ENCODE results near the gene NKX2-3.

The NKX2-3 gene

GRCh38 chr10:99522470-99523250, 10.1 kb upstream of the NKX2-3 start:
- Histone ChIP-seq H3K4me3 (ENCODE audit: low read depth, low read length) (no peak overlapping the region), H3K27ac (ENCODE audit: low read depth, low read length) (peak overlapping the region; percentile 80), H2BK12ac (ENCODE audit: low read length) (peak overlapping the region; percentile 79), H4K91ac (ENCODE audit: low read depth, low read length) (peak overlapping the region; percentile 87), H3K23ac (ENCODE audit: low read length) (no peak overlapping the region), H3K36me3 (ENCODE audit: control insufficient read depth in 1 of 2, insufficient read depth in 2 of 2, low read length in 2 of 2) (no peaks in the 10 kb centered on the region), H3K9ac (ENCODE audit: low read length) (peak overlapping the region; percentile 1), H3K18ac (ENCODE audit: low read length) (peak overlapping the region; percentile 49), H3K4ac (ENCODE audit: low read depth, low read length) (no peak overlapping the region), H3K27me3 (ENCODE audit: insufficient read depth, low read length) (peaks cover 26% of the 10 kb centered on the region), H3K79me1 (ENCODE audit: low read length) (peaks cover 30% of the 10 kb centered on the region), H2AFZ (ENCODE audit: insufficient read depth, low read length, poor library complexity) (no peak overlapping the region), H2BK5ac (ENCODE audit: low read depth, low read length, poor library complexity) (peak overlapping the region; percentile 48), H3K4me1 (ENCODE audit: control insufficient read depth in 1 of 2, insufficient read depth in 2 of 2, low read length in 2 of 2) (peaks cover 55 to 64% of the 10 kb centered on the region in 2 experiments), H3K9me3 (ENCODE audit: insufficient read depth, low read depth, low read length) (no peaks in the 10 kb centered on the region), H2AK5ac (ENCODE audit: low read length) (no peak overlapping the region), H3K79me2 (ENCODE audit: control insufficient read depth, insufficient read depth, low read length, poor library complexity) (peaks cover 3% of the 10 kb centered on the region), H3K4me2 (ENCODE audit: low read length) (peak overlapping the region; percentile 71), H2BK120ac (ENCODE audit: insufficient read depth, low read length, poor library complexity) (peak overlapping the region; percentile 77), H4K8ac (ENCODE audit: low read depth, low read length) (peak overlapping the region; percentile 69), H3K14ac (ENCODE audit: low read length) (peak overlapping the region; percentile 52), H4K12ac (ENCODE audit: low read depth, low read length) (peak overlapping the region; percentile 45)
- no peak for DNase-seq
- WGBS (ENCODE audit: extremely low coverage, insufficient coverage, insufficient read length), result no CpG with 5 or more reads among the region's 35 CpGs

GRCh38 chr10:99523251-99523773, 9.4 kb upstream of the NKX2-3 start:
- Histone ChIP-seq H3K4ac (ENCODE audit: low read depth, low read length) (no peak overlapping the region), H3K4me1 (ENCODE audit: control insufficient read depth in 1 of 2, insufficient read depth in 2 of 2, low read length in 2 of 2) (peaks cover 58 to 65% of the 10 kb centered on the region in 2 experiments), H3K14ac (ENCODE audit: low read length) (peak overlapping the region; percentile 52), H3K9ac (ENCODE audit: low read length) (peak overlapping the region; percentile 1), H3K79me1 (ENCODE audit: low read length) (peaks cover 33% of the 10 kb centered on the region), H4K12ac (ENCODE audit: low read depth, low read length) (peak overlapping the region; percentile 45), H3K4me2 (ENCODE audit: low read length) (peak overlapping the region; percentile 71), H3K18ac (ENCODE audit: low read length) (peak overlapping the region; percentile 49), H4K8ac (ENCODE audit: low read depth, low read length) (peak overlapping the region; percentile 69), H2AK5ac (ENCODE audit: low read length) (no peak overlapping the region), H2AFZ (ENCODE audit: insufficient read depth, low read length, poor library complexity) (peak overlapping the region; percentile 0), H3K4me3 (ENCODE audit: low read depth, low read length) (no peak overlapping the region), H4K91ac (ENCODE audit: low read depth, low read length) (peak overlapping the region; percentile 87), H2BK12ac (ENCODE audit: low read length) (peak overlapping the region; percentile 59), H3K79me2 (ENCODE audit: control insufficient read depth, insufficient read depth, low read length, poor library complexity) (peaks cover 4% of the 10 kb centered on the region), H3K36me3 (ENCODE audit: control insufficient read depth in 1 of 2, insufficient read depth in 2 of 2, low read length in 2 of 2) (no peaks in the 10 kb centered on the region), H3K23ac (ENCODE audit: low read length) (no peak overlapping the region), H3K27ac (ENCODE audit: low read depth, low read length) (peak overlapping the region; percentile 95), H2BK5ac (ENCODE audit: low read depth, low read length, poor library complexity) (peak overlapping the region; percentile 83), H2BK120ac (ENCODE audit: insufficient read depth, low read length, poor library complexity) (peak overlapping the region; percentile 82), H3K9me3 (ENCODE audit: insufficient read depth, low read depth, low read length) (no peaks in the 10 kb centered on the region), H3K27me3 (ENCODE audit: insufficient read depth, low read length) (peaks cover 28% of the 10 kb centered on the region)
- no peak for DNase-seq
- WGBS (ENCODE audit: extremely low coverage, insufficient coverage, insufficient read length), result no CpG with 5 or more reads among the region's 25 CpGs

GRCh38 chr10:99524050-99524666, 8.6 kb upstream of the NKX2-3 start:
- no peak overlapping the region for H3K23ac ChIP-seq (ENCODE audit: low read length)
- peak overlapping the region; percentile 82 for H2BK120ac ChIP-seq (ENCODE audit: insufficient read depth, low read length, poor library complexity)
- peak overlapping the region; percentile 59 for H3K14ac ChIP-seq (ENCODE audit: low read length)
- H4K91ac ChIP-seq (ENCODE audit: low read depth, low read length), result peak overlapping the region; percentile 81
- peak overlapping the region; percentile 95 for H3K27ac ChIP-seq (ENCODE audit: low read depth, low read length)
- peaks cover 4% of the 10 kb centered on the region for H3K79me2 ChIP-seq (ENCODE audit: control insufficient read depth, insufficient read depth, low read length, poor library complexity)
- H4K8ac ChIP-seq (ENCODE audit: low read depth, low read length), result peak overlapping the region; percentile 22
- H3K4me2 ChIP-seq (ENCODE audit: low read length), result peak overlapping the region; percentile 71
- no peak overlapping the region for H3K9ac ChIP-seq (ENCODE audit: low read length)
- peak overlapping the region; percentile 83 for H2BK5ac ChIP-seq (ENCODE audit: low read depth, low read length, poor library complexity)
- H2AFZ ChIP-seq (ENCODE audit: insufficient read depth, low read length, poor library complexity), result no peak overlapping the region
- H3K36me3 ChIP-seq (ENCODE audit: control insufficient read depth in 1 of 2, insufficient read depth in 2 of 2, low read length in 2 of 2), result no peaks in the 10 kb centered on the region
- peak overlapping the region; percentile 44 for H2BK12ac ChIP-seq (ENCODE audit: low read length)
- H3K18ac ChIP-seq (ENCODE audit: low read length), result peak overlapping the region; percentile 19
- WGBS (ENCODE audit: extremely low coverage, insufficient coverage, insufficient read length), result no CpG with 5 or more reads among the region's 10 CpGs
- no peak for DNase-seq
- H2AK5ac ChIP-seq (ENCODE audit: low read length), result no peak overlapping the region
- H3K9me3 ChIP-seq (ENCODE audit: insufficient read depth, low read depth, low read length), result no peaks in the 10 kb centered on the region
- H3K27me3 ChIP-seq (ENCODE audit: insufficient read depth, low read length), result peaks cover 27% of the 10 kb centered on the region
- no peak overlapping the region for H3K4ac ChIP-seq (ENCODE audit: low read depth, low read length)
- H3K4me1 ChIP-seq (ENCODE audit: control insufficient read depth in 1 of 2, insufficient read depth in 2 of 2, low read length in 2 of 2), result peaks cover 58 to 65% of the 10 kb centered on the region in 2 experiments
- peaks cover 33% of the 10 kb centered on the region for H3K79me1 ChIP-seq (ENCODE audit: low read length)
- H3K4me3 ChIP-seq (ENCODE audit: low read depth, low read length), result no peak overlapping the region
- no peak overlapping the region for H4K12ac ChIP-seq (ENCODE audit: low read depth, low read length)

DNA sequence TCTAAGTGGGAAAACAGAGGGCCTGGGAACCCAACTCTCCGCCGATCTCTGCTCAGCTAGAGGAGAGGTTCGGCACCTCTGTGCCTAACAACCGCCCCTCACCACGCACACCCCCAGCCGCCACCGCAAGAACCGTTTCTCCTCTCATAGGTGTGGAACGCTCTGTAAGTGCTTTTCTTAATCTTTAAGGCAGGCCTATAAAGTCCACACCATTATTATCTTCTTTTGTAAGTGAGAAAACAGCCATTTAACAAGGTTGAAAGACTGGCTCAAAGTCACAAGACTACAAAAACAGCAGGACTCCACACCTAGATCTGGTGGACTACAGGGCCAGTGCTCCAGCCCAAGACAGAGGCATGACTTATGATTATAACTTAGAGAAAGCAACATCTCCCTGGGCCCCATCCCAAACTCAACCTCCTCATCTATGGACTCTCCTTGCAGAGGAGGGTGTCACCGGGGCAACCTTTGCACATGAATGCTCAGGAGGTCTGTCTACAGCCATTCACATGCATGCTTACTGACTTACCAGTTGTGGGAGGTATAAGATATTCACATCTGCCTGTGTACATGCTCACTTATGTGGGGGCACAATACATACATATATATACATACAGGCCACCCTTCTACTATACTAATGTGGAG, 7.9 kb upstream of the NKX2-3 start:
- H4K8ac ChIP-seq (ENCODE audit: low read depth, low read length), result no peak overlapping the region
- WGBS (ENCODE audit: extremely low coverage, insufficient coverage, insufficient read length), result no CpG with 5 or more reads among the region's 10 CpGs
- H3K9ac ChIP-seq (ENCODE audit: low read length), result no peak overlapping the region
- H3K79me1 ChIP-seq (ENCODE audit: low read length), result peaks cover 35% of the 10 kb centered on the region
- no peak for DNase-seq
- H3K79me2 ChIP-seq (ENCODE audit: control insufficient read depth, insufficient read depth, low read length, poor library complexity), result peaks cover 4% of the 10 kb centered on the region
- H3K23ac ChIP-seq (ENCODE audit: low read length), result no peak overlapping the region
- peak overlapping the region; percentile 92 for H2BK12ac ChIP-seq (ENCODE audit: low read length)
- peak overlapping the region; percentile 26 for H3K14ac ChIP-seq (ENCODE audit: low read length)
- H2BK5ac ChIP-seq (ENCODE audit: low read depth, low read length, poor library complexity), result peak overlapping the region; percentile 54
- peak overlapping the region; percentile 95 for H3K27ac ChIP-seq (ENCODE audit: low read depth, low read length)
- H3K4me2 ChIP-seq (ENCODE audit: low read length), result no peak overlapping the region
- no peak overlapping the region for H3K4ac ChIP-seq (ENCODE audit: low read depth, low read length)
- no peaks in the 10 kb centered on the region for H3K9me3 ChIP-seq (ENCODE audit: insufficient read depth, low read depth, low read length)
- no peak overlapping the region for H2AK5ac ChIP-seq (ENCODE audit: low read length)
- no peak overlapping the region for H3K18ac ChIP-seq (ENCODE audit: low read length)
- H3K27me3 ChIP-seq (ENCODE audit: insufficient read depth, low read length), result peaks cover 26% of the 10 kb centered on the region
- H4K12ac ChIP-seq (ENCODE audit: low read depth, low read length), result no peak overlapping the region
- H2BK120ac ChIP-seq (ENCODE audit: insufficient read depth, low read length, poor library complexity), result peak overlapping the region; percentile 67
- H3K36me3 ChIP-seq (ENCODE audit: control insufficient read depth in 1 of 2, insufficient read depth in 2 of 2, low read length in 2 of 2), result no peaks in the 10 kb centered on the region
- peak overlapping the region; percentile 76 for H4K91ac ChIP-seq (ENCODE audit: low read depth, low read length)
- peaks cover 56 to 62% of the 10 kb centered on the region in 2 experiments for H3K4me1 ChIP-seq (ENCODE audit: control insufficient read depth in 1 of 2, insufficient read depth in 2 of 2, low read length in 2 of 2)
- no peak overlapping the region for H2AFZ ChIP-seq (ENCODE audit: insufficient read depth, low read length, poor library complexity)
- H3K4me3 ChIP-seq (ENCODE audit: low read depth, low read length), result no peak overlapping the region

All from trophoblast cell (in vitro differentiated cells and primary cell).